Erythroblast (primary cell): ENCODE data around the gene CRTC1.
A peak's percentile ranks its signal among the peaks of the same experiment; 100 is the strongest.
"Not testable (repeated sequence)": the region's sequence is repeated elsewhere in the genome, so short reads cannot be mapped to it uniquely, and the experiment has no call there.

Source experiments
- DNase-seq, 2 experiments: peaks; one replicate each; lab custom pipeline; 2025; lab: John Stamatoyannopoulos, UW
- GATA1 ChIP-seq: IDR thresholded peaks from 2 replicates; pipeline ENCODE4 v1.6.1; 2011; ENCODE audit warnings: low read depth, mild to moderate bottlenecking, control low read depth, low read length, moderate library complexity
- POLR2A ChIP-seq: IDR thresholded peaks from 2 replicates; pipeline ENCODE4 v1.6.1; 2011; ENCODE audit warnings: mild to moderate bottlenecking, low read length

The CRTC1 gene

GRCh38 chr19:18668744-18669523 is 14.5 kb upstream of the CRTC1 start:
- TF ChIP-seq GATA1 (no peak), POLR2A (no peak)
- DNase-seq = no peak

- DNase-seq = no peak
- TF ChIP-seq GATA1 = no peak
- TF ChIP-seq POLR2A = no peak
These were observed 14.0 kb upstream of the CRTC1 start for GRCh38 chr19:18669524-18669817.

GRCh38 chr19:18669883-18670282 is 13.6 kb upstream of the CRTC1 start:
- no peak for DNase-seq
- TF ChIP-seq POLR2A = no peak
- no peak for TF ChIP-seq GATA1

GRCh38 chr19:18670312-18670711 is 13.2 kb upstream of the CRTC1 start:
- TF ChIP-seq GATA1 = no peak
- TF ChIP-seq POLR2A = no peak

GRCh38 chr19:18671303-18672043 is 12.0 kb upstream of the CRTC1 start:
- no peak for TF ChIP-seq GATA1
- TF ChIP-seq POLR2A = no peak
- DNase-seq = no peak

More at GRCh38 chr19:18670312-18670711, 13.2 kb upstream of the CRTC1 start:
- DNase-seq = no peak

GRCh38 chr19:18672044-18672451 is 11.4 kb upstream of the CRTC1 start:
- no peak for DNase-seq
- TF ChIP-seq GATA1 (no peak), POLR2A (no peak)

- TF ChIP-seq POLR2A (no peak), GATA1 (no peak)
- DNase-seq = no peak
These were observed 10.7 kb upstream of the CRTC1 start for GRCh38 chr19:18672606-18673337.

- no peak for DNase-seq
- TF ChIP-seq GATA1 = no peak
- TF ChIP-seq POLR2A = no peak
These were observed 8.9 kb upstream of the CRTC1 start for GRCh38 chr19:18674616-18675015.

- TF ChIP-seq POLR2A = no peak
- TF ChIP-seq GATA1 = no peak
- peak; percentile 34 to 57 for DNase-seq
These were observed 7.7 kb upstream of the CRTC1 start for GRCh38 chr19:18675779-18676178.

- no peak for TF ChIP-seq POLR2A
- no peak for TF ChIP-seq GATA1
- no peak for DNase-seq
These were observed 6.8 kb upstream of the CRTC1 start for GRCh38 chr19:18676692-18677091.

- TF ChIP-seq POLR2A (no peak), GATA1 (no peak)
- no peak for DNase-seq
These were observed 6.3 kb upstream of the CRTC1 start for GRCh38 chr19:18677156-18677555.

GRCh38 chr19:18680148-18680547 is 3.3 kb upstream of the CRTC1 start:
- DNase-seq = not testable (repeated sequence)

GRCh38 chr19:18682807-18683108 is 722 bp upstream of the CRTC1 start:
- TF ChIP-seq POLR2A = no peak
- TF ChIP-seq GATA1 = no peak
- no peak for DNase-seq

GRCh38 chr19:18683958-18684641 is 620 bp downstream of the CRTC1 start:
- TF ChIP-seq POLR2A (no peak), GATA1 (no peak)
- DNase-seq = no peak
